NOMO-1 treated with DMSO at 0.1 percent for 48 hours (cell line): ENCODE measurements around the gene SPANXA1.
"Not testable (repeated sequence)": the region's sequence is repeated elsewhere in the genome, so short reads cannot be mapped to it uniquely, and the experiment has no call there.

Experiments used
- DNase-seq: peaks from one replicate; lab custom pipeline; 2025; ENCODE audit not compliant: unreplicated experiment; lab: John Stamatoyannopoulos, UW

SPANXA1 gene

GRCh38 chrX:141584638-141585037 is at the start of gene SPANXA1:
Gene SPANXA1, minus strand, starts transcription at chrX:141584738. Its CDS starts 60 bp downstream, at chrX:141584678.
- DNase-seq, result not testable (repeated sequence)

DNA sequence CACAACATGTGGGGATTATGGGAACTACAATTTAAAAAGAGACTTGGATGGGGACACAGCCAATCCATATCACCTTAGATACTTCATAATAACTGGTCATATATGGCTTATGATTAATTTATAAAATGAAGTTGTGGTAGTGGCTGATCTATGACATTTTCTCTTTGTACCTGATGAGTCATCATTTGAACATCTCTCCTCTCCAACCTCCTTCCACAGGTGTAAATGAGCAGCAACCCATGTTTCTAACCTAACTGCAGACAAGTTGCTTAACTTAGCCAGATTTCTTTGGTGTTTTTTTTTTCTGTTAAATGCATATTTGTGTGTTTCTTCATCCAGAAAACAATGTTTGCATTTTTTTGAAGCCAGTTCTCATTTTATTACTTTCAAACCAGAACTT is 47.6 kb upstream of the SPANXA1 start:
- DNase-seq, result no peak

GRCh38 chrX:141619336-141619735 is 34.8 kb upstream of the SPANXA1 start:
- DNase-seq, result no peak

- no peak for DNase-seq
These were observed 24.6 kb upstream of the SPANXA1 start for GRCh38 chrX:141609111-141609510.

DNA sequence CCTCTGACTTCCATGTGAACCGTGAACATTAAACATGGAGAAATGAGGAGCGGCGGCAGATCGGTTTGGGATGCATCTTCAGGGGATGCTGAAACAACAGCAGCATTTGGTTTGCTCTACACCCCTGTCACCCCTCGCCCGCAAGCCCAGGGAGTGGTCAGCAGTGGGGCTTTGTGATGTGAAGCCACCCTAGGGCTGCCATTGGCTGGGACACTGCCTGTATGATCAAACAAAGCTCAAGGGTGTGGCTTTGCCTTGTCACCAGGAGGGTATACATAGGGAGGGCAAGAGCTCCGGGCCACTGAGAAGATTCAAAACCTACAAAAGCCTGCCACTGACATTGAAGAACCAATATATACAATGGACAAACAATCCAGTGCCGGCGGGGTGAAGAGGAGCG is 4.9 kb upstream of the SPANXA1 start, which contains the start of gene SPANXA2:
Gene SPANXA2 (plus strand): TSS at position 301 of the 400 bp plus-strand sequence. CDS start 60 bp downstream, at position 361.
- not testable (repeated sequence) for DNase-seq

GRCh38 chrX:141542551-141542950 is 42.0 kb downstream of the SPANXA1 start:
- not testable (repeated sequence) for DNase-seq
